HG02884 (cell line): Measurements from ENCODE around the gene SAMD4B.
"Not testable (repeated sequence)": the region's sequence is repeated elsewhere in the genome, so short reads cannot be mapped to it uniquely, and the experiment has no call there.

Source experiments
- ATAC-seq: cut with Tn5 transposase; IDR thresholded peaks from one replicate; pipeline ENCODE4 v1.9.1; 2021; ENCODE audit warnings: mild to moderate bottlenecking, moderate library complexity; ENCODE audit not compliant: unreplicated experiment

The SAMD4B gene

DNA sequence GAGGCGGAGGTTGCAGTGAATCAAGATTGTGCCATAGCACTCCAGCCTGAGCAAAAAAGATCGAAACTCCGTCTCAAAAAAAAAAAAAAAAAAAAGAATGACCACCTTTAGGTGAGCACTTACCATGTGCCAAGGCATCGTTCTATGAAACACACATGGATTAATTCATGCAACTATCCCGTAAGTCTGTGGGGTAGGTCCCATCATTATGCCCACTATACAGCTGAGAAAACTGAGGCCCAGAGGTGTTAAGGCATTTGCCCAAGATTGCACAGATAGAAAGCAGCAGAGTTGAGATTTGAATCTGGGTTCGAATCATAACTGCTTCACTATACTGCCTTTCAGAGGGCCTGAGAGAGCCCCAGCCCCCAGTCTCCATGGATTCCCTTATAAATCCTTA, 8.7 kb upstream of the SAMD4B start:
- ATAC-seq, result no peak

DNA sequence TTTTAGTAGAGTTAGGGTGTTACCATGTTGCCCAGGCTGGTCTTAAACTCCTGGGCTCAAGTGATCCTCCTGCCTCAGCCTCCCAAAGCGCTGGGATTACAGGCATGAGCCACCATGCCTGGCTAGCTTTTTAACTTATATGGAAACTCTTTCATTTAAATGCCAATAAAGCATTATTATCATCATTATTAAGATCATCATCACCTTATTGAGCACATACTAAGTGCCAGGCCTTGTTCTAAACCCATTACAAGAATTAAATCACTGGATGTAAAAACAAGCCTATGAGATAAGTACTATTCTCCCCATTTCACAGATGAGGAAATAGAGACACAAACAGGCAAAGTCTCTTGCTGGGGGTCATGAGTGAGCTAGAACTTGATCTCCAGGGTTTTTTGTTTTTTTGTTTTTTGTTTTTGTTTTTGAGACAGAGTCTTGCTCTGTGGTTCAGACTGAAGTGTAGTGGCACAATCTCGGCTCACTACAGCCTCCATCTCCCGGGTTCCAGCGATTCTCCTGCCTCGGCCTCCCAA, 7.7 kb upstream of the SAMD4B start:
- no peak for ATAC-seq

DNA sequence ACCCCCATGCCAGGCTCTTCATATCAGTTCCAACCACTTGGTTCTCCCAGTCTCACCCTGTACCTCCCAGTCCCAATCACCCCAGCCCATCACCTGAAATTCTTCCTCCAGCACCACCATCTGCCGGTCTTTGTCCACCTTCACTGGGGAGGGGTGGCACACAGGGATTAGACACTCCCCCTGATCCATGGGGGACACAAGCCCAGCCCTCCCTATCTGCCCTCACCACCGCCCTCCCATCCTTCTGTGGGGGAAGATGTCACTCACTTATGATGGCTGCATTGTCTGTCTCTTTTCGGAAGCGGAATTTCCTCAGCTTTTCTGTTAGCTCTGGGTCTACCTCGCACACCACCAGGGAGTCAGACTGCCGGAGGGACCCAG, 7.1 kb upstream of the SAMD4B start:
- no peak for ATAC-seq

DNA sequence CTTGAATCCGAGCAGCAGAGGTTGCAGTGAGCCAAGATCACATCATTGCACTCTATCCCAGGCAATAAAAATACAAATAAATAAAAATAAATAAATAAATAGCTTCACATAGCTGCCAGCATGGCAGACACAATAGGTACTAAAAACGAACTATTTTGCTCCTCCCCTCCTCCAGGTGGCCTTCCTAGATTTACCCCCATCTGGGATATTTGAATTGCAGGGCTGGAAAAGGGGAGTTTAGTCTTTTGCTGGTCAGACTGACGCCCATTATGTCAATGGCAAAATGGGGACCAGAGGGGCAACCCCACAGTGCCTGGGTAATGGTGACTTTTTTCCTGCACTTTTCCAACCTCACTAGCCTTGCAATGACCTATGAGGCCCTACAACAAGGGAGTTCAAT, 5.7 kb upstream of the SAMD4B start:
- ATAC-seq, result no peak

DNA sequence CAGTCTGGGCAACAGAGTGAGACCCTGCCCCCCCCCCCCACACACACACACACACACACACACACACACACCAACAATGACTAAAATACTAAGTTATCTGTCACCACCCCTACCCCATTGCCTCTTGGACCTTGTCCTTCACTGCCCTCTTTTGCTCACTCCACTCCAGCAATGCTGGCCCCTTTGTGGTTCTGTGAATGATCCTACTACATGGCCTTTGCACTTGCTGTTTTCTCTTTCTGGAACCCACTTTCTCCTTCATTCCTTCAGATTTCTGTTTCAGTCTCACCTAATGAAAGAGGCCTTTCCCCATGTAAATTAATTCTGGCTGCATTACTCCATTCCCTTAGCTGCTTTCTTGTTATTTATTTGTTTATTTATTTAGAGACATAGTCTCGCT, 2.5 kb upstream of the SAMD4B start:
- no peak for ATAC-seq

DNA sequence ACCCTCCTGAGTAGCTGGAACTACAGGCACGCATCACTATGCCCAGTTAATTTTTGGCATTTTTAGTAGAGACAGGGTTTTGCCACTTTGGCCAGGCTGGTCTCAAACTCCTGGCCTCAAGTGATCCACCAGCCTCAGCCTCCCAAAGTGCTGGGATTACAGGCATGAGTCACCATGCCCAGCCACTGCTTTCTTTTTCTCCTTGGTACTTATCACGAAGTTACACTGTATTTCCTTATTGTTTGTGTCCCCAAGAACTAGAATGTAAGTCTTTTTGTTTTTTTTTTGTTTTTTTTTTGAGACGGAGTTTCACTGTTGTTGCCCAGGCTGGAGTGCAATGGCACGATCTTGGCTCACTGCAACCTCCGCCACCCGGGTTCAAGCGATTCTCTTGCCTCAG, 2.1 kb upstream of the SAMD4B start:
- not testable (repeated sequence) for ATAC-seq

DNA sequence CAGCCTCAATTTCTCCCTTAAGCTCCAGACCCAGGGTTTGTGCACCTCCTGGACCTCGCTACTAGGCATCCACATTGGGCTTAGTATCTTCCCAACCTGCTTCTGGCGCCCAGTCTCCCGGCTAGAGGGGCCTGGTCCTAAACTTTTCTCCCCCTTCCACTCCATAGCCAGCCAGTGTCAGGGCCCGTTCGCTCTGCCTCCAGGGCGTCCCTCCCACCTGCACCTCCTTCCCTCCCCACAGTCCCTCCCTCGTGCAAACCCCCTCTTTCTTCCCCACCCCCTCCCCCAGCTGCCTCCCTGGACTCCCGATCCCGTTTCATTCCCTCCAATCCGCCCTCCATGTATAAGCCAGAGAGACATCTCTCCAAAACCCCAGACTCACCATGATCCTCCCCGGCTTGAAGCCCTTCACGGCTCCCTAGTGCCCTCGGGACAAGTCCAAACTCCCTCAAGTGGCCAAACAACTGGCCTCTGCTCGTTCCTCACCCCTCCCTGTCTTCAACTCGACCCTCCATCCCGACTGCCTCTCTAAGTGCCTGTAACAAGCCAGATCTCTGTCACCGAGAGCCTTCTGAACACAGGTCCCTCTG, 997 bp upstream of the SAMD4B start:
- no peak for ATAC-seq

DNA sequence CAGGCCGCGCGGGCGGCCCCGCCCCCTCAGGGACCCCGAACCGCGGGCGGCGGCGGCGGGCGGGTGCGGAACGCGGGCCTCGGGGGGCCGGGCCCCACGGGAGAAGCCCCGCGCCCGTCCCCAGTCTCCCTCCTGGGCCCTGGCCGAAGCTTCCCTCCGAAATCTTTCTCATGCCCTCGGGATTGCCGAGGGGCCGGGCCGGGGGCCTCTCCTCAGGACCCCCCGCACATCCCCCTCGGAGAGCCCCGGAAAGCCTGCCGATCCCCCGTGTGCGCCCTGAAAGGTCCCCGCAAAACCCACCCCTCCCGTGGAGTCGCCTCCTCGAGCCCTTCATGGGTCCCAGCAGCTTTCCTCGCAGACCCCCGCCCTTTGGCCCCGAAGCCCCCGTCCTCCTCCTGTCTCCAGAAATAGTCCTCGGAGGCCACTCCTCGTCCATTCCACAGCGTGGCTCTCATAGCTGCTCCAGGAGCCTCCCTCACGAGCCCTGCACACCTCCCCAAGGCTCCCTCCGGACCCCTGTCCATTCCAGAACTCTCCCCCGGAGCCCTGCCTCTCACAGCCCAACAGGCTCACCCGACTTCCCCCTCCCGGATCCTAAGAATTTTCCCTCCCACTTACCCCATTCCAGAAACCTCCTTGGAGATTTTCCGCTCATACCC, 555 bp downstream of the SAMD4B start:
- ATAC-seq, result no peak

DNA sequence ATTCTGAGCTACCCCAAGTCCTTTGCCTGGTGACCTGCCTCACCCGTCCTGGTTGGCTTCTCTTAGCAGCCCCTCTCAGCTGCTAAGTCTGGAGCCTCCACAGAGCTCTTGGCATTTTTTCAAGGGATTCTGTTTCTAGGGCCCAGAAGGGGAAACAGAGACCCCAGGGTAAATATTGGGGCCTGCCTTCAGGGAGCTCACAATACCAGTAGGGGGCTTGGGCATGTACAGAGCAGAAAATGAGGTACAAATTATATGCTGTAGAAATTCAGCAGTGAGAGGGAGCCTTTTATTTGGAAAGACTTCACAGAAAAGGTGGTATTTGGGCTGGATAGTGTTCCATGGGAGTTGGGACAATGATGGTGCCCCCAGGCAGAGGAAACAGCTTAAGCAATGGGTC, 3.7 kb downstream of the SAMD4B start:
- no peak for ATAC-seq

DNA sequence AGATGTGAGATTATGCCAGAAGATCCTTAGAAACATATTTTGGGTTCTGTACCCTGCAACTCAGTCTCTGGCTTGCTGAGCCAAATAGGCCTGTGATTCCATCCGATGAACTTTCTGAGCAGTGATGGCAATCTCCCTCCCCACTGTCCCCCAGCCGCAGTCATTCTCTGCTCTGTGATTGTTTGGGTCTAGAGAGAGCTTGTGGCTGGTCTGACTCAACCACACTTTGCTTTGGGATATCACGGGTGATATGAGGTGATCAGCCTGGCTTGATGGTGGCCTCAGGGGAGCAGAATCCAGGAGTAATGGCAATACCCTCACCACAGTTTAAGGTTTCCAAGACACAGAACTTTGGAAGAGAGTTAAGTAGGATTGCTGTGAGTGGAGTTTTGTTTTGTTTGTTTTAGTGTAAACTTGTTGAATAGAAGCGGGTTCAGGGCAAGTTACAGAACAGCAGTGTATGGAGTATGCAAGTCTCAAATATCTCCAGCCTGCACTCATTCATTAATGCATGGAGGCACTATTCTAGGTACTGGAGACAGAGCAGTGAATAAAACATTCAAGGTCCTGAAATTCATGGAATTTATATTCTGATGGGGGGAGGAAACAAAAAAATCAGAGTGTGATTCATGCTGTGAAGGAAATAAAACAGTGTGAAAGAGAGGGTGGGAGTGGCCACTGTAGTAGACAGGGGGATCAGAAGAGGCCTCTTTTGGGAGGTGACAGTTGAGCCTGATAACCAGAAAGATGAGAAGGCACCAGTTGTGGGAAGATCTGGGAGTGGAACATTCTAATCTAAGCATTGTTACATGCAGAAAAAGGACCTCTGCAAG, 5.3 kb downstream of the SAMD4B start:
- no peak for ATAC-seq

DNA sequence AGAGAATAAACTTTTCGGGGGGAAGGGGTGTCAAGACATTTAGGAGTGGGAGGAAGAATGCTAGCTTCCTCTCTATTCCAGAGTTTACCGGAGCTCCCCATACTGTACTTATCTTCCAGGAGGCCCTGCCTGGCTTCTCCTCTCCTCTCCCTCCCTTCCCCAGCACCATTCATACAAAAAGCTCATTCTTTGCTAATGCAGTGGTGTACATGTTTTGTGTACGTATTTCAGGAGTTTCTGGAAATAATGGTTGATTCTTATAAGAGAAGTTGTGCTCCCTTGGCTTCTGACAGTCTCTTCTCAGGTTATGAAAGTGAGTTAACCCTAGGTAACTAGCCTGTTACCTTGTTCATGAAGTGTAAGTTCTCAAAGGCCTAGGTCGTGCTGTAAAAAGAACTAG, 7.1 kb downstream of the SAMD4B start:
- ATAC-seq, result no peak

DNA sequence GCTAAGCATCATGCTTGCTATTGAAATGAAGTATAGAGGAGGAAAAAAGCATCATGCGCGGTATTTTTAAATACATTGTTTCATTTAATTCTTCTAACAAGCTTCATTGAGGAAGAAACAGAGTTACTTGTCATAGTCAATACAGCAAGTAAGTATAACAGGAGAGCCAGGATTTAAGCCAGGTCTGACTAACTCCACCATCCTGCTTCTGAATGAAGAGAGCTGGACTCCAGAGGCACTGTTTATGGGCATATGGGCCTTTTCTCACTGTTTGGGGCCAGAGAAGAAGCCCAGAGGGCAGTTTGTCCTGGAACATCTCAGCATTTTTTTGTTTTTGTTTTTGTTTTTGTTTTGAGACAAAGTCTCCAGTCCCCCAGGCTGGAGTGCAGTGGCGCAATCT, 7.9 kb downstream of the SAMD4B start:
- ATAC-seq, result no peak

DNA sequence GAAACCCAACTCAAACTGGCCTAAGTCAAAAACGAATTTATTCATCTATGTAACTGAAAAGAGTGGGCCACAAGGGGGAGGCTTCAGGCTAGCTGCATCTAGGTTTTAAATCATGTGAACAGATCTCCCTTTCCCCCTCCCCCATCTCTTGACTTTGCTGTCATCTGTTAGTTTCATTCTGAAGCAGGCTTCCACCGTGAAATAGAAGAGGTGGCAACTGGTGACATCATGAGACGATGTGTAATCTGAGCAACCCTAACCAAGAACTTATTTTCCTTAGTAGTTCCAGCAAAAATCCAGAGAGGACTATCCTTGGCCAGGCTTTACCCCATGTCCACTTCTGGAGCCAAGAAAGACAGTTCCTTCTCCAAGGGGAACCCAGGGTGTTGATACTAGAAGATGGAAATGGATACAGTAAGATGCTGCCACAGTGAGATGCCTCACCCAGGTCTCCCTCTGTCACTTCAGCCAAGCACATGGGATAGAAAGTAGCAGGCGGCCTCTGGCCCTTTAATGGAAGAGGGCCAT, 9.4 kb downstream of the SAMD4B start:
- ATAC-seq, result no peak

DNA sequence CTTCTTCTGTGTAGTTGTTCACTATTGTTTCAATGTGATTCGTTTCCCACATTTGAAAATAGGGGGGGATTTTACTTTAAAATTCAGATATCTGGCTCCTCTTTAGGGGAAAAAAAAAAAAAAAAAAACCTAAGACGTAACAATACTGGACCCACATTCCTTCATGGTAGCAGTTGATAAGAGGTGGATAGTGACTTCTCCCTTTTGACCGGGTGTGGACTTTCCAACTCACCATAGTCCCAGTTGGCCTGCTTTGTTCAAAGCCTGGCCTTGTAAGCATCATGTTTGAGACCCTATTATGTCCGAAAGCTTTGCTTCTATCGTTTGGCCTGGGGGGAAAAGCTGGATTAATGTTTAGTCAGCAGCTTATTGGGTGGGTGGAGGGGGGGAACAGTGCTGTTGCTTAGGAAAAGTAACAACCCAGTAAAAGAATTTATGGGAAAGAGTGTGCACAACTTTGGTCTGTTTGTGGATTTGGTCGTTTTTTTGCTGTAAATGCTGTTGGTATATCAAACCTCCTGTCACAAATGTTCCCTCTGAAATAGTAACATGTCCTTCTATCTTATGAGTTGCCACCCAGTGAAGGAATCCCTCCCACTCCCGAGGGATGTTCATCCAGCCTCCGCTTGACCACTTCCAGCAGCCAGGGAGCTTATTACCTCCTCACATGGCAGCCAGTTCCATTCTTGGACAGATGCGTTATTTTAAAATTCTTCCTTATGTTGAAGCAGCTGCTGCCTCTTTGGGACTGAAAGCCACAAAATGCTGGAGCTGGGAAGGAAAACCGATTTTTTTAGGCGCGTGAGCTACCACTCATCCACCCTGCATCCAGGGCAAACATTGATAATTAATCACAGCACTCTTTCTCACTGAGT, 10.4 kb downstream of the SAMD4B start:
- ATAC-seq, result no peak

DNA sequence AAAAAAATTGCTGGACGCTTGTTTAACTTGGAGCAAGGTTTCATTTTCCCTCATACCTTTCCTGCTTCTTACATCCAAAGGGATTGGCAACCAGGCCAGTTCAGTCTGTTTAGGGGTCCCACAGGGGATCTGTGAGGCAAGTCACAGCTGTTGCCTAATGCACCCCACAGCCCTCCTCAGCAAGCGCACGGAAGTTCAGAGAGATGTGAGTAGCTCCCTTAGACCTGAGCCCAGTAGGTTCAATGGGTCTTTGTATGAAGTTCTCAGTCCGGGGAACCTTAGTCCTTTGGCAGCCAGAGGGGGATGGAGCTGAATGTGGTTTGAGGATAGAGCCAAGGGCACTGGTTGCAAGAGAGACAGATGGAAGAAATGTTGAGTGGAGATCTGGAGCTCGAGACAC, 13.0 kb downstream of the SAMD4B start:
- no peak for ATAC-seq

DNA sequence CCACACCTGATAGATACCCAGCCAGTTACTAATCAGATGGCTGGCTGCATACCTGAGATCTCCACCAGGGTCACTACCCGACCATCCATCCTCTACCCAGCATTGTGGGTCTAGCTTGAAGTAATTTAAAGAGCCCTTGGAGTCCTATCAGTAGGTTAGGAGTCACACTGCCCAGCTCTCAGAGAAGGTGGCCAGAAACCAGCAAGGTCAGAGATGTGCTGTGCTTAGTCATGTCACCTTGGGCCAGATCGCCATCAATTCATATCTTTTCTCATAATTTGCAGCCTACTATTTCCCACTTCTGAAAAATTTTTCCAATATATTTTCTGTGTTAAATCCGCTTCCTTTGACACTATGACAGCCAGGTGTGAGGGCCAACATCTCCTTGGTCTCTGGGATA, 13.9 kb downstream of the SAMD4B start:
- no peak for ATAC-seq

DNA sequence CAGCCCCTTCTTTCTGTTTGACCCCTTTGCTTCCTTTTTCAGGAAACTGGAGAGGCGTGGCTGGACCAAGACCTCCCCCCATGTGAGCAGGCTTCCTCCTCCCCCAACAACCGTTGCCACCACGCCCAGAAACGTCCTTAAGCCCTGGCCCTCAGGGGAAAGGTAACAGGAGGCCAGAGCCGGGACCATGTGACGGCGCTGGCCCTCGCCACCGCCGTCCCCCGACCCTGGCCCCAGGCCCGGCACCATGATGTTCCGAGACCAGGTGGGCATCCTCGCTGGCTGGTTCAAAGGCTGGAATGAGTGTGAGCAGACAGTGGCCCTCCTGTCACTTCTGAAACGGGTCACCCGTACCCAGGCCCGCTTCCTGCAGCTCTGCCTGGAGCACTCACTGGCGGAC, 14.4 kb downstream of the SAMD4B start:
- ATAC-seq, result no peak

DNA sequence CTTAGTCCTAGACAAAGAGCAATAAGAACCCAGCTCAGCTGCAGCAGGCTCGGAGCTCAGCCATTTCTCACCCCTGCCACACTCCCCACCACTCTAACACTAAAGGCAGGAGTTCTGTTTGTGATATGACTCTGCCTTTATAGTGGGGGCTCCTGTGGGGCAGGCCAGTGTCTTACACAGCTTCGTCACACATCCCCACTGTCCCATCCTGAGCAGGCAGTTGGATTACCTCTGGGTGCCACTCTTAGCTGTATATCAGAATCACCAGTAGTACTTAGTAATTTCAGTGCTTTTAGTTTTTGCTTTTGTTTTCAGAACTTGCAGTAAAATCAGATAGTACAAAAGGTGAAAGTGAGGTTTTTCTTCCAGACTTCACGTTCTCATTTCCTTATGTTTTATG, 16.8 kb downstream of the SAMD4B start:
- no peak for ATAC-seq

DNA sequence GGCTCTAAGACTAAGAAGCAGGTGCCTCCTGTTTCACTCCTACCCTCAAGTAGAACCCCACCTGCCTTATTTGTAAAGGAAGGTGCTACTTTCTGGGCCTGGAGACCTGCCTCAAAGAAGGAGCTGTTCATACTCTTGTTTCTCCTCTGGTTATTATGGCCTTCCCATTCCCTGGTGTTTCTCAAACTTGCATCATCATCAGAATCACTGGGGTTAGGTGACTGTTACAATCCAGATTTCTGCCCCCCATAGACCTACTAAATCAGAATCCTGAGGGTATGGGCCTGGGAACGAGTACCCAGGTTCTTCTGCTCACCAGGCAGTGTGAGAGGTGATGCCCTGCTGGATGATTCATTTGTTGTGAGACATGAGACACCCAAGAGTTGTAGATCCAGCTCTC, 18.4 kb downstream of the SAMD4B start:
- no peak for ATAC-seq

DNA sequence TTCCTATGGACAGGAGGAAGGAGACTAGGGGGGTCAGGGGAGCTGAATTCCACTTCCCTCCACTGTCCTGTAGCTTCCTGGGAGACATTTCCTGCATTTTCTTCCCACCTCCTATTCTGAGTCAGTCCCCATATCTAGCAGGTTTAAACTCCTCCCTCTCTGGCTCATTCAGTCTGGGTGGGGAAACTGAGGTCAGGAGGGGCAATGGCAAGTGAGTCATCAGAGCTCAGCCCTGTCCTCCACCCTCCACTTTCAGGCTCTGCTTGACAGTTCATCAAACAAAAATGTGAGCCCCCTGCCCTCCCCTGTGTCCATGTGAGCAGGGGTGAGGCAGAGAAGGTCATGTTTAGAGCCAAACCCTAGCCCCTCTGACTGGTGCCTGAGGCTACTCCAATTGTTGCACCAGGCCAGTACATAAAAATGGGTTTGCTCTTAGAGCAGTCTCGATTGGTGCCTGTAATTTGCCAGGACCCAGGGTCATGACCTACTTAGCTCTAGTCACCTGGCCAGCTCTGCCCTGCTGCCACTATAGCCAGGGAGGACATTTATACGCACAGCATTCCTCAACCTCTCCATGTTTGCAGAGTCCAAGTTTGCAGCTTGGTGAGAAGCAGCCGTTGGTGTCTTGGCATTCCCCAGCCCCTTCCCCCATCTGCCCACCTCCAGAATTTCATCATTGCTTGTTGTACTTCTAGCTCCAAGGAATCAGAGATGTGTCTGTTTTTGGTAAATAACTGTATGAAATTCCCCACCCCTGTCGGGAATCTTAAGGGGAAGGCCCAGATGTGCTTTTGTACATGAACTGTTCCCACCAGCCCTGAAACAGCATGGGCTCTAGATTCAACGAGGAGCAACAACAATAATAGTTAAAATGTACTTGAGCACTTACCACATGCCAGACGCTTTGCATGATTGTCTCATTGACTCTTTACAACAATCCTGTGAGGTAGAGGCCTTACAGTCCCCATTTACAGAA, 20.7 kb downstream of the SAMD4B start:
- ATAC-seq, result no peak
